ENCODE results near the gene METTL27. TPM values are rescaled to one million over a fixed set of nuclear protein-coding genes. Genes with fewer than 3 reads are reported as not detected.
"Not testable (repeated sequence)": the region's sequence is repeated elsewhere in the genome, so short reads cannot be mapped to it uniquely, and the experiment has no call there.

METTL27 gene, protein sequence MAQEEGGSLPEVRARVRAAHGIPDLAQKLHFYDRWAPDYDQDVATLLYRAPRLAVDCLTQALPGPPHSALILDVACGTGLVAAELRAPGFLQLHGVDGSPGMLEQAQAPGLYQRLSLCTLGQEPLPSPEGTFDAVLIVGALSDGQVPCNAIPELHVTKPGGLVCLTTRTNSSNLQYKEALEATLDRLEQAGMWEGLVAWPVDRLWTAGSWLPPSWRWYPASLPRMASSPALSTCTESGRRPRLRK
- under 1 TPM in 1 of 2 experiments, not detected in 1; 0.21 TPM for total RNA-seq

DNA sequence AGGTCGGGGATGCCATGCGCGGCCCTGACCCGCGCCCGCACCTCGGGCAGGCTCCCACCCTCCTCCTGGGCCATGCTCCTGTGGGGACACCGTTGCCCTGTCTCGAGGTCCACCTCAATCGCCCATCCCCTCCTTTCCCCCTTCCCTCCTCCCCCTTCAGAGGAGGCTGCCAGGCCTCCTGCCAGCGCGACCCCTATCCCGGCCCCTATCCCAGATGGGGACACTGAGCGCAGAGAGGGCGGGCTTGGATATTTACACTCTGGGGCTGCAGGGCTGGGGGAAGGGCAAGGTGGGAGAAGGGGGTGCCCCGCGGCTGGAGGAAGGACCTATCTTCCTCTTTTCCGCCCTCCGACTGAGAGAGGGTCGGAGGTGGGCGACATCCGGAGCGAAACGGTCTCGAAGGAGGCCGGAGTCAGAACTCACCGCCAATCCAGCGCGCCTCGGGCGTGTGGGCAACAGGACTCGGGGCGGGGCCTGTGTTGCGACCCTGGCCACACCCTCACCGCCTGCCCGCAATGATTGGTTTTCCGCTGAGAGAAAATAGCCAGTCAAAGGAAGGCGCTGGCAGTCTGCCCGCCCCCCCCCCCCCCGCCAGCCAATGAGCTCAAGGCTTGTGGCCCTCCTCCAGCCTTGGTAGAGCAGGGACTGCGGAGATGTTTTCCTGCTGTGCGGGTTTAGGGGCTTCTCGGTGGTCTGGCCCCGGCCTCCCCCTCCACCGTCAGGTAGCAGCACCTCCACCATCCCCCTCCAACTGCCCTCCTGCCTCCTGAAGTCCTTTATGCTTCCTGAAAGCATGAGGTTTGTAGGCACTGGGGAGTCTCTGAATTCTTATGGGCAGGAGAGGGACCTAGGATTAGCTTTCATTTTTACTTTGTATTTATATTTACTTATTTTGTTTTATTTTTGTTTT, at the start of gene METTL27:
Gene METTL27 (minus strand): TSS at position 450 of the 910 bp plus-strand sequence. CDS start 376 bp downstream, at position 74.
- CTCF ChIA-PET = interaction anchor here (0.8 to 2.2 kb wide), 2 partner anchors 13 to 108 kb away, joined by 3 to 7 read pairs; no protein-coding TSS in a partner anchor
- POLR2A ChIA-PET = no interaction called here

DNA sequence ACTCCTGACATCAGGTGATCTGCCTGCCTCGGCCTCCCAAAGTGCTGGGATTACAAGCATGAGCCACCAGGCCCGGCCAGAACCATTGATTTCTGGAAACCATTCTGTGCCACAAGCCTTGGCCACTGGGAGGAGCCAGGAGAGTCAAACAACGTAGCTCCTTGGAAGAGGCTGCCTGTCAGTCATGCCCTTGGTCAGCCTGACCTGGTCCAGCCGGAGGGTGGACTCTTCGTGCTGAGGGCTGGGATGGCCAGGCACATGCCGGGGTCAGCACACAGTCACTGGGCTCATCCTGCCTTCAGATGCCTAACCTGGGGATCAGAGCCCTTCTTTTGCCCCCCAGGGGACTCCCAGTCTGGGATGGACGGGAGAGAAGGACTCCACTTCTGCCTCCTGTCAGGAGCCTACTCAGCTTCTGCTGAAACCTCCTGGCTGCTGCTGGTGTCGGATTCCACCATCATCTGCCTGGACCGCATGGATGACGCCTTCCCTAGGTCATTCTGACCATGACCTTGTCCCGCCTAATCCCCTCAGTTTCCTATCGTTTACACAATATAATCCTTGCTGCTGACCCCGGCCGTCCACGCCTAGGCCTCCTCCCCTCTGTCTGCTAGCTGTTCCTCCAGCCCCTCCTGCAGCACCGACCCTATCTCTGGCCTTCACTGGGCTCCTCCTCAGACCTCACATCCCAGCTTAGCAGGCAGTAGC, 49.0 kb upstream of the METTL27 start:
- CTCF ChIA-PET = no interaction called here
- POLR2A ChIA-PET = no interaction called here

DNA sequence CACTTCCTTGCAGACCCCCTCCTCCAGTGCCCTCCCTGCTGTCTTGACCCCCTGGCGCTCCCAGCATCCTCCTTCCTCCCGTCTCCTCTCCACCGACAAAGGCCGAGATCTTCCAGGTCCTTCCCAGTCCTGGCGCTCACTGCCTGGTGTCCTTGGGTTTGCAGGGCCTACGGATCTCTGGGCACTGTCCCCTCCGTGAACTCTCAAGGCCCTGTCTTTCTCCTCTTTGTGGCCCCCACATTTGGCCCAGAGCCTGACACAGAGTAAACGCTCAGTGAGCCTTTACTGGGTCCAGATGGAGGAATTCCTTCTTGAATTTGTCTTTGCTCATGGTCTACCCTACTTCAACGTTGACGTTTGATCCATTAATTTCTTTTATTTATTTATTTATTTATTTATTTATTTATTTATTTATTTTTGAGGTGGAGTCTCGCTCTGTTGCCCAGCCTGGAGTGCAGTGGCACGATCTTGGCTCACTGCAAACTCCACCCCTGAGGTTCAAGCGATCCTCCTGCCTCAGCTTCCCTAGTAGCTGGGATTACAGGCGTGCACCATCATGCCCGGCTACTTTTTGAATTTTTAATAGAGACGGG, 48.3 kb upstream of the METTL27 start:
- POLR2A ChIA-PET = no interaction called here
- CTCF ChIA-PET = no interaction called here

DNA sequence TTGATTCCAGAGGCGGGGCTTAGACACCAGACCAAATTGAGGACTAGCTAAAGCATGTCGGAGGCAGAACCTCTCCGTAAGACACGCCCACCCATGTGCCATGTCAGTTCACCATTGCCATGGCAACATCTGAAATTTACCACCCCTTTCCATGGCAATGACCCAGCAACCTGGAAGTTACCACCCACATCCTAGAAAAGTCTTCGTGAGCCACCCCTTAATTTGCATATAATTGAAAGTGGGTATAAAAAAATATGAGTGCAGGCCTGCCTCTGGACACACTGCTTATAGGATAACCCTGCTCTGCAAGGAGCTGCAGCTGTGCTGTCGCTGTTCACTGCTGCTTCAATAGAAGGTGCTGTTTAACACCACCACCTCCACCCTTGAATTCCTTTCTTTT, 46.6 kb upstream of the METTL27 start:
- CTCF ChIA-PET = no interaction called here
- POLR2A ChIA-PET = no interaction called here

DNA sequence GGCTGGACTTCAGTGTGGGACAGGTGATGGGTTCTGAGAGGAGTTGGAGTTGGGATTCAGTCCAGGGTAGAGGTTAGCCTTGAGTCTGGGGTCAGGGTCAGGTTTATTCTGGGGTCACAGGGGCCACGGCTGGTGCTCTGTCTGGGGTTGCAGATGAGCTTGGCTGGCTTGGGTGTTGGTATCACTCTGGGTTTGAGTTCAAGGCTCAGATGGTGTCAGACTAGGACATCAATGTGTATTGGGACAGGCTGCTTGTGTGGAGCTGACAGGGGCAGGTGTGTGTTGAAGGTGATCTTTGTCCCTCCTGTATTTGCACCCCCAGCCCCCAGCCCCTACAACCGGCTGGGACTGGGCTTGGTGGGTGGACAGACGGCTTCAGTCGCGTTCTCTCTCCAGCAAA, 45.4 kb upstream of the METTL27 start:
- CTCF ChIA-PET = no interaction called here
- POLR2A ChIA-PET = no interaction called here

DNA sequence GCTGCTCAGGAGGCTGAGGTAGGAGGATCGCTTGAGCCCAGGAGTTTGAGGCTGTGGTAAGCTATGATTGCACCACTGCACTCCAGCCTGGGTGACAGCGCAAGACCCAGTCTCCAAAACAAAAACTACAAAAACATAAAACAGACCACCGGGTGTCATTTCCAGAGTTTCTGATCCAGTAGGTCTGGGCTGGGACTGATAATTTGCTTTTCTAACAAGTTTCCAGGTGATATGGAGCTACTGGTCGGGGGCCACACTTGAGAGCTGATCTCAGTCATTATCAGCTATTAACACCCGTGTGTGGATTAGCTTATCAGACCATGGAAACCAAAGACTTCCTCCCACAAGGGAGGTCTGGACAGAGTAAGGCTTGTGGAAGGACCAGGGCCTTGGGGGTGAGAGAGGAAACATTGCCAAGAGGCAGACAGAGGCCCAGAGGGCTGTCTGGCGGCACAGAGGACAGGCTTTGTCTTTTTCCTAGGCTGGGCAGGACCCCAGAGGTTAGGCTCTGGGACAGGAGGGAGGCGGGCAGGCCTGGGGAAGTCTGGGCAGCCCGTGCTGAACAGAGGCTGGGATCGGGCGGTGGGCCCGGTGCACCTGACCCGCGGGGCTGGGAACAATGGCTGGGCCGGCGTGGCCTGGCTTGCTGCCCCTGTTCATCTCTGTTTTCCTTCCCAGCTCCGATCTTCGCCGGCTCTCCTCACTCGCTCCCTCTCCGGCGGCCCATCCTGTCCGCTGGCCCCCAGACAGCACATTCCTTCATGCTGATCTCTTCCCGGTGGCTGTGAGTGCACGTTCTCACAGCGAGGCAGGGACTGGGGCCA, 43.9 kb upstream of the METTL27 start:
- ChIA-PET CTCF (no interaction called here), POLR2A (no interaction called here)

DNA sequence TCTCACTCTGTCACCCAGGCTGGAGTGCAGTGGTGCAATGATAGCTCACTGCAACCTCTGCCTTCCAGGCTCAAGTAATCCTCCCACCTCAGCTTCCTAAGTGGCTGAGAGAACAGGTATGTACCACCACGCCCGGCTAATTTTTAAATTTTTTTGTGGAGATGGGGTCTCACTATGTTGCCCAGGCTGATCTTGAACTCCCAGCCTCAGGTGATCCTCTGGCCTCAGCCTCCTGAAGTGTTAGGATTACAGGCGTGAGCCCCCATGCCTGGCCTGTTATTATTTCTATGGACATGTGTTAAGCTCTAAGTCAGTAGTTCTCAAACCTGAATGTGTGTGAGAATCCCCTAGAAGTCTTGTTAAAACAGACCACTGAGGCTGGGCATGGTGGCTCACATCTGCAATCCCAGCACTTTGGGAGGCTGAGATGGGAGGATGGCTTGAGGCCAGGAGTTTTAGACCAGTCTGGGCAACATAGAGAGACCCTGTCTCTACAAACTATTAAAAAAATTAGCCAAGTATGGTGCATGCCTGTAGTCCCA, 43.2 kb upstream of the METTL27 start:
- CTCF ChIA-PET = no interaction called here
- POLR2A ChIA-PET = no interaction called here

DNA sequence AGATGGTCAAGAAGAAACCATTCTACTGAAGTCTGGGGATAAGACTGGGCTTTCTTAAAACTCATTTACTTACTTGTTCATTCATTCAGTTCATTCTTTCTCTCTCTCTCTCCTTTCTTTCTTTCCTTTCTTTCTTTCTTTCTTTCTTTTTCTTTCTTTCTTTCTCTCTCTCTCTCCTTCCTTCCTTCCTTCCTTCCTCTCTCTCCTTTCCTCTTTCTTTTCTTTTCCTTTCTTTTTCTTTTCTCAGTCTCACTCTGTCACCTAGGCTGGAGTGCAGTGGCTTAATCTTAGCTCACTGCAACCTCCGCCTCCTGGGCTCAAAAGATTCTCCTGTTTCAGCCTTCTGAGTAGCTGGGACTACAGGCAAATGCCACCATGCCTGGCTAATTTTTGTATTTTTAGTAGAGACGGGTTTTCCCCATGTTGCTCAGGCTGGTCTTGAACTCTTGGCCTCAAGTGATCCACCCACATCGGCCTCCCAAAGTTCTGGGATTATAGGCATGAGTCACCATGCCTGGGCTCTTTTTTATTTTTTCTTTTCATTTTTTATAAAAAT, 42.6 kb upstream of the METTL27 start:
- POLR2A ChIA-PET, CTCF ChIA-PET: not testable (repeated sequence)

DNA sequence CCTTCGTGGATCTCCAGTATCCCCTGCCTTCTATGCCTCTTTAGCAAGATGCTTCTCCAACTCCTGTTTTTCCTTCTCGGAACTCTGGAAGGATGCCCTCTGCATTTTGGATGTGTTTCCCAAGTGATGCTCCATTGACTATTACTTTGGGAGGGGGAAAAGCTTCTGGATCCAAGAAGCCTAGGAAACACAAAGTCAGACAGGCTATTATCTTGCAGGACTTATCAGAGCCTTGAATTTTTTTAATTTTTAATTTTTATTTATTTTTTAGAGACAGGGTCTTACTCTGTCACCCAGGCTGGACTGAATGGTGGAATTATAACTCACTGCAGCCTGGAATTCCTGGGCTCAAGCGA, 39.7 kb upstream of the METTL27 start:
- ChIA-PET CTCF (interaction anchor here (0.6 kb wide), 1 partner anchor 12 kb away, joined by 3 read pairs; no protein-coding TSS in a partner anchor), POLR2A (no interaction called here)

DNA sequence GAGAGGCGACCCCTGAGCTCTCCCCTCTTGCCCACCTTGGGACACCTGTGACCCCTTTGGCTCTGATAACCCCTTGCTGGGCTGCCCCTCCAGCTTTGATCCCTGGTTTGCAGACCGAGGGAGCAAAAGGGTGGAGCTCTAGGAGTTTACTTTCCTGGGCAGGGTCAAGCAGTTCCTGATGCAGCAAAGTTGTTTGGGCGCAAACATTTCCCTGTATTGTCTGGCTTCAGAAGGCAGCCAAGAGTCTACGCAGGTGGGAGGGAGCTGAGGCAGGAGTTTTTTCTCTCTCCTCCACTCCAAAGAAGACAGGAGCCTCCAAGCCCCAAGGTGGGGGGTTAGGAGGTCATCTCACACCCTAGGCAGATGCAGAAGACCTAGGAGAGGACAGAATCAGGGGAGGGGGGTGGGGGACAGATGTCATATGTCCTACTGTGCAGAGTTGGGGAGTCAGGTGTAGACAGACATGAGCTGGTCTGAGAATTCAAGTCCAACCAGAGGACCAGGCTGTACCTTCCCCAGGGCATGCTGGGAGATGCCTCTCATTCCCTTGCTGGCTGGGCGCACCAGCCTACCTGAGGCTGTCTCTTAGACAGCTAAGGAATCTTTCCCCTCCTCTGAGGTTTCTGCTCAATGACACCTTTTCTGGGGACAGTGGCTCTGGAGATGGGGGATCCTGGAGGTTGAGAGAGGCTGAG, 39.2 kb upstream of the METTL27 start:
- ChIA-PET POLR2A (no interaction called here), CTCF (interaction anchor here (0.6 kb wide), 1 partner anchor 11 kb away, joined by 3 read pairs; no protein-coding TSS in a partner anchor)

DNA sequence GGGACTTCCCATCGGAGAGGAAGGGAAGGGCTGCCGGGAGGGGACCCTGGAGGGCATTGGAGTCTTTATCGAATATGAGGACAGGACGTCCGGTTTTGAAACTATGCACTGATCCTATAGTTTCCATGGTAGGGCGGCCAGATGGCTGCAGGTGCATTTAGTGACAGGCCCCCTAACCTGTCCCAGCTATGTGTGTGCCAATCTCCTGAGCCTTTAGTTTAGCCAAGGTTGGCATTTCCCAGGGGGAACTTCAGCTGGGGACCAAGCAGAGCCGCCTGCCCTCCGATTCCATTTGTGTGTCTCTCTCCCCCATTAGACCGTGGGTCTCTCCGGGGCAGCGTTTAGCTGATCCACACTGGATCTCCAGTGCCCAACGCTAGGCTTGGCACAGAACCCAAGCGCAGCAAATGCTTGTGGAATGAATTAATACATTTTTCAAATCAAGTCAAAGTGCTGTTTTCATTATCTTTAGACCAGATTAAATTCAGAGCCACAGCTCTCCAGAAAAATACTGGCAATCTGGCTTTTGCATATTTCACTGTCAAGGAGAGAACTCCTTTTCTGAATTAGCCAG, 38.5 kb upstream of the METTL27 start:
- CTCF ChIA-PET = no interaction called here
- POLR2A ChIA-PET = no interaction called here

DNA sequence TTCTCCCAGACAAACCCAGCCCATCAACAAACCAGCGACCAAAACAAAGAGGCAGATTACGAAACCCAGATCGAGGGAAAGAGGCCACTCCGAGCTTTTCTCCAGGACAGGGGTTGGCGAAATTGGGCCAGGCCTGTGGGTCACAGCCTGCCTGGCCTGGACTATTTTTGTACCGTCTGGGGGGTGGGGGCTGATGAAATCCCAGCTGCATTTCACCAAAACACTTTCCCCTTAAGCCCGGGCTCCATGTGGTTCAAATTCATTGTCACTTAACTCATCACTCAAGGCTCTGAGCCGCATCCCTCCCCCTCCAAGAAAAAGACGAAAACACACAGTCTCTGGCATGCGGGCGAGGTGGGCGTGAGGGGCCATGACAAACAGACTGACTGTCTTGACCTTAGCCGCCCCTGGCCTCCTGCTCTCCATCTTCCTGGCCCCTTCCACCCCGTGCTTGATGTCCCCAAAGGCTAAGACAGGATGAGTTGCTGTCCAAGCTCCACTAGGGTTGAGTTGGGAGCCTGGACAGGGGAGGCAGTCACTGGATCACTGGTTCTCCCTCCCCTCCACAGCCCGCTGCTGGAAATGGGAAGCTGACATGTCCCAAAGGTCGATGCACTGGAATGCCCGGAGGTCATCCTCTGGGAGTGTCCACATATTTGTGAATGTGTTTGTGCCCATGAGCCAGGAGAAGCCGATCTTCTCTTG, 37.8 kb upstream of the METTL27 start:
- CTCF ChIA-PET = no interaction called here

DNA sequence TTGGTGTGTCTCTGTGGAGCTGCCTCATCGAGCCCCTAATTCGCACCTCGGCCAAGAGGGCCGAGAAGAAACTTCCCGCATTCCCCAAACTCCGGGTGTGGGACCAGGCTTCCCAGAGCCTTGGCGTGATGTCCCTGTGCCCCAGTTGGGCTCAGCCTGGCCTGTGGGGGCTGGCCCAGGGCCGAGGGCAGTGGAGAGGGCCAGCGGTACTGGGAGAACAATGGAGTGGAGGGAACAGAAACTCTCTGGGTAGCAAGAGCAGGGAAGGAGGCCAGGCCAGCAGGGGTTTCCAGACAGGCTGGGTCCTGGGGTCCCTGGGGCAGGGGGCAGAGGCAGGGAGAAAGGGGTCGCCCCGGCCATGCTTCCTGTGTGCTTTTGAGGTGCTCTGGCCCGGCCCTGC, 34.7 kb upstream of the METTL27 start:
- CTCF ChIA-PET = no interaction called here

More for the DNA sequence above, 37.8 kb upstream of the METTL27 start:
- POLR2A ChIA-PET = no interaction called here

DNA sequence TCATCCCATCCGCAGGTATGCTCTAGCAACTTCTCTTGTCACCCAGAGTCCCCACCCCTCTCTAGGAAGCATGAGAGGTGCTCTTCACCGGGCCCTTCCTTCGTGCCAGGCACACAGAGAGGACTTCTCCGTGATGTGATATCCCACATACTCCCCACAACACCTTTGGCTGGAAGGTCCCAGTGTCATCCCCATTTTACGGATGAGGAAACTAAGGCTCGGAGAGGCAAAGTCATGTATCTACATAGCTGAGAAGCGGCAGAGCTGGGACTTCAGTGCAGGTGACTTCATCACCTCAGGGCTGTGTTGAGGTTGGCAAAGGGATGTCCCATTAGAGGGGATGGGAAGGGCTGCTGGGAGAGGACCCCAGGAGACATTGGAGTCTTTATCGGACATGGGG, 34.0 kb upstream of the METTL27 start:
- ChIA-PET POLR2A (no interaction called here), CTCF (no interaction called here)

More for the DNA sequence above, 34.7 kb upstream of the METTL27 start:
- POLR2A ChIA-PET = no interaction called here

DNA sequence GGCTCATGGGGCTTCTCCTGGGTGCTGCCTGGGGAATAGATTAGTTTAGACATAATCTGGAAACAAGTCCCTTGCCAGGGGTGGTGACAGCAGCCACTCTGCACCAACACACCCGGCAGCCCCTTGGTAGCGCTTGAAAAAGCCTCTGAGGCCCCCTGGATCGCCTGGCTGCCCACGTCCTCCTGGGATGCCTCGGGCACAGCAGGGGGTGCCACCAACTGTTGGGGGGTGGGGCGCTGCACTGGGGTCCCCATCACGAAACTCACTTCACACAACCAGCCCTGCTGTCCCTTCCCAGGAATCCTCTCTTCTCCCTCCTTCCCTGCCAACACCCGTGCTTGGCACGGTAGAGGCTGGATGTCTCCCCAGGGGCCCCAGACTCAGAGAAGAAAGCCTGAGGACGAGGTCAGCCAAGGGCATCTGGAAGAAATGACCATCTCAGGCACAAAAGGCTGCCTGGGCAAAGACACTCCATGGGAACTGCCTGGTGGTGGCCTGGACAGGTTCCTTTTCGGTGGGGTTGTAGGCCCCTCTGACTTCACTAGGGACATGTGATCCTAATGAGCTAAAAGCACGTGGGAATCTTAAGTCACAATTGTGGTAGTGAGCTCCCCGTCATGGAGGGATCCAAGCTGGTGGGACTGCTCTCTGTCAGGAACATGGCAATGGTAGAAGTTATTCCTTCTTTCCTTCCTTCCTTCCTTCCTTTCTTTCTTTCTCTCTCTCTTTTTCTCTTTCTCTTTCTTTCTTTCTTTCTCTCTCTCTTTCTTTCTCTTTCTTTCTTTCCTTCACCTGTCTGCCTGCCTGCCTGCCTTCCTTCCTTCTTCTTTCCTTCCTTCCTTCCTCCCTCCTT, 30.0 kb upstream of the METTL27 start:
- CTCF ChIA-PET = no interaction called here
- POLR2A ChIA-PET = no interaction called here

DNA sequence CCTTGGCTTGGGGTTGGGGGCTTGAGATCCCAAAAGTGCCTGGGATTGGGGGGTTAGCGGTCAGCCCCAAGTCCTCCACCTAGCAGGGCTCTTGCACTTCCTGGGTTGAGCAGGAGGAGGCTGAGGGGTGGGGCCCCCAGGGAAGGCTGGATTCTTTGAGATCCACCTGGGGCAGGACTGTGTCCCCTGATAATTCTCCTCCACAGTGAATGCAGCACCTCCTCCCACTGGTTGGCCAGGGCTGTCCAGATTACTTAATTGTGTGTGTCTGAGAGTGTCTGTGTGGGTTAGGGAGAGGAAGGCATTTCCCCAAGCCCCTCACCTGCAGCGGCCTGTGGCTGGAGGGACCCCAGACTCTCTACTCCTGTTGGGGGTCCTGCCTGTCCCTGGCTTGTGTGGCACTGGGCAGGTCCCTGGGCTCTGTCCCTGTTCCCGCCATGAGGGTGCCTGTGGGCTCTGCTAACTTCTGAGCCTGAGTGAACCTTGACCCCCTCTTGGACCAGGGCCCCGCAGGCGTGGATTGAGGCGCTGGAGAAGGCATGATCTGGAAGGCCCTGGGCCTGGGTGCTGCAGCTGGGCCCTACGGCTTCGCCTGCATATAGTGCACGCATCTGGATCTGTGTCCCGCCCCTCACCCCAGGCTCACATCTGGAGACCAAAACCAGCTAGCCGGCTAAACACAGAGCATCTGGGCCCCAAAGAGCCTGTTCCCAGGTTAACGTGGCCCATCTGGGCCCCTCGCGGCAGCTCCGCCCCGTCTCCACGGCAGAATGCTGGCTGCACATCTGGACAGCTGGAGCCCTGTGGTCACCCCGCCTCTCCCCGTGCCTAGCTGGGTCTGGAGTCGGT, 29.1 kb upstream of the METTL27 start:
- POLR2A ChIA-PET = no interaction called here
- CTCF ChIA-PET = no interaction called here
